GM12801 (cell line): ENCODE data around the gene MUL1.
A peak's percentile ranks its signal among the peaks of the same experiment; 100 is the strongest.

Experiments used
- TF ChIP-seq, protein P1 (sequence below): IDR thresholded peaks from one replicate; pipeline ENCODE4 v1.5.1; 2011; ENCODE audit warnings: control low read depth; ENCODE audit not compliant: insufficient read length; ENCODE audit errors: extremely low read depth

MUL1 gene

DNA sequence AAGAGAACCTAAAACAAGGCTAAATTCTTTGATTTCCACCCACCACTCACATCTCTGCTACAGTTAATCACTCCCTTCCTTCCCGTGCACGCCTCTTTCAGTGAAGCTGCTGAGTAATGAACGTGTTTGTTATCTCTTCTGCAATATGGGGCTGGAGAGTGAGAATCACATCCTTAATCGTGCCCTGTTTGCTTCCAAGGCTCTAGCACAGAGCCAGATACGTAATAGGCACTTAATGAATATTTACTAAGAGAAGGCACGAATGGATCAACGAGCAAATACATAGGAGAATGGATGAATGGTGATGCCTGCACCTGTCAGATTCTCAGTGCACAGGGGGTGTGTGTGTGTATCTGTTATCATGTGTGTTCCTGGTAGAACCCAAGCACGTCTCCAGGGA lies 22.4 kb upstream of the MUL1 start:
- TF ChIP-seq, protein P1, sequence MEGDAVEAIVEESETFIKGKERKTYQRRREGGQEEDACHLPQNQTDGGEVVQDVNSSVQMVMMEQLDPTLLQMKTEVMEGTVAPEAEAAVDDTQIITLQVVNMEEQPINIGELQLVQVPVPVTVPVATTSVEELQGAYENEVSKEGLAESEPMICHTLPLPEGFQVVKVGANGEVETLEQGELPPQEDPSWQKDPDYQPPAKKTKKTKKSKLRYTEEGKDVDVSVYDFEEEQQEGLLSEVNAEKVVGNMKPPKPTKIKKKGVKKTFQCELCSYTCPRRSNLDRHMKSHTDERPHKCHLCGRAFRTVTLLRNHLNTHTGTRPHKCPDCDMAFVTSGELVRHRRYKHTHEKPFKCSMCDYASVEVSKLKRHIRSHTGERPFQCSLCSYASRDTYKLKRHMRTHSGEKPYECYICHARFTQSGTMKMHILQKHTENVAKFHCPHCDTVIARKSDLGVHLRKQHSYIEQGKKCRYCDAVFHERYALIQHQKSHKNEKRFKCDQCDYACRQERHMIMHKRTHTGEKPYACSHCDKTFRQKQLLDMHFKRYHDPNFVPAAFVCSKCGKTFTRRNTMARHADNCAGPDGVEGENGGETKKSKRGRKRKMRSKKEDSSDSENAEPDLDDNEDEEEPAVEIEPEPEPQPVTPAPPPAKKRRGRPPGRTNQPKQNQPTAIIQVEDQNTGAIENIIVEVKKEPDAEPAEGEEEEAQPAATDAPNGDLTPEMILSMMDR = no peak

DNA sequence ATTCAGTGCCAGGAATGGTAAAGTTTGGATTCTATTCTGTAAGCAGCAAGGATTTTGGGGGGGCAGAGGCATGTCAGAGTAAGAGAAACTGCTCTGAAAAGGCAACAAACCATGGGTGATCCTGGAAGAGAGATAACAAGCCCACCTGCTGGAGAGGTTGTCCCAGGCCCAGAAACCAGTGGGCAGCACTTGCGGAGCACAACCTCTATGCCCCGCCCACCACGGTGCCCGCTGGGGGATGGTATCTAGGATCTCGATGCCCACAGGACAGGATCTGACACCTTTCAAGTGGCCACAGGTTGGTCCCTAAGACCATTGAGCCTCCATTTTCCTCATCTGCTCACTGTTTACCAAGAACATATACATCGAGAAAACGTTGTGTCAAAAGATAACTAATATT lies 20.3 kb upstream of the MUL1 start:
- TF ChIP-seq, protein P1 = no peak

DNA sequence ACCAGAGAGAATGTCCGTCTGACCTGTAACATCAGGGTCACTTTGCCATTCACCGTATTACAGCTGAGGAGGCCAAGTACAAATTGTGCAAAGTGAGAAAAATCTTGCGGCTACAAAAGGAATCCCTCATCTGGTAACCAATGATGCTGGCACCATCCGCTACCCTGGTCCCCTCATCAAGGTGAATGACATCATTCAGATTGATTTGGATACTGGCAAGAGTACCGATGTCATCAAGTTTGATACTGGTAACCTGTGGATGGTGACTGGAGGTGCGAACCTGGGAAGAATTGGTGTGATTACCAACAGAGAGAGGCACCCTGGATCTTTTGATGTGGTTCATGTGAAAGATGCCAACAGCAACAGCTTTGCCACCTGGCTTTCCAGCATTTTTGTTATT lies 18.3 kb upstream of the MUL1 start:
- TF ChIP-seq, protein P1 = no peak

DNA sequence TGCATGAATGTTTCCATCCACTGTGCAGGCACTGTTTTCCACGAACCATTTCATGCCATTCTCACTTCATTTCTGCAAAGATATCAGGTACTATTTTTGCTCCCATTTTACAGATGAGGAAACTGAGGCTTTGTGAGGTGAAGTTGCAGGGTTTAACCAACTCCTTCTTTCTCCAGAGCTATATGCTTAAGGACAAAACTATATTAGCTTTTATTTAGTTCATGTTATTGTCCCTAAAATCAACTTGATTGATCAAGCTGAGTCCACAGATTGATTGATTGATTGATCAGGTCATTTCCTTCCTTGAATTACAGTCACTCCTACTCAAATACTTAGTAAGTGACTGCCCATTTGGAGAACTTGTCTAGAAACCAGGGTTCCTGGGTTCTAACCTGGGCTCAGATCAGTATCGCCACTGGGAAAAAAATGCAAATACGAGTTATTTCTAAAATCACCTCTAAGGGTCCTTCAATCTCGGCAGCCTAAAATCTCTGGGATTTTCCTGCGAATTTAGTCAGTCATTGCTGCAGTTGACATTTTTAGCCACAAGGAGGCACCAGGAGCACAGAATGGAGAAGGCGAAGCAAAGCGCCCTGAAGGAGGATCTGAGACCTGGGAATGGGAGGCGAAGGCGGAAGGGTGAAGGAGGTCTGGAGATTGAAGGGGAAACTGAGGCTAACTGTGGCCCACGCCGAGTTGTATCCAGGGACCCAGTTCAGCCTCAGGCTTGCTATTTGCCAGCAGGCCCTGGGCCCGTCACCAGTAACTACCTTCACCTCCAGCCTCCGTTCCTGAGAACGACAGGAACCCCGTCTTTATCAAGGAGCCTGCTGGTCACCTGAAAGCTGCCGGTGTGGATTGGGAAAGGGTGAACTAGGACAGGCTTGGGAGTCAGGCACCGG lies 14.3 kb upstream of the MUL1 start:
- TF ChIP-seq, protein P1 = peak; percentile 43

DNA sequence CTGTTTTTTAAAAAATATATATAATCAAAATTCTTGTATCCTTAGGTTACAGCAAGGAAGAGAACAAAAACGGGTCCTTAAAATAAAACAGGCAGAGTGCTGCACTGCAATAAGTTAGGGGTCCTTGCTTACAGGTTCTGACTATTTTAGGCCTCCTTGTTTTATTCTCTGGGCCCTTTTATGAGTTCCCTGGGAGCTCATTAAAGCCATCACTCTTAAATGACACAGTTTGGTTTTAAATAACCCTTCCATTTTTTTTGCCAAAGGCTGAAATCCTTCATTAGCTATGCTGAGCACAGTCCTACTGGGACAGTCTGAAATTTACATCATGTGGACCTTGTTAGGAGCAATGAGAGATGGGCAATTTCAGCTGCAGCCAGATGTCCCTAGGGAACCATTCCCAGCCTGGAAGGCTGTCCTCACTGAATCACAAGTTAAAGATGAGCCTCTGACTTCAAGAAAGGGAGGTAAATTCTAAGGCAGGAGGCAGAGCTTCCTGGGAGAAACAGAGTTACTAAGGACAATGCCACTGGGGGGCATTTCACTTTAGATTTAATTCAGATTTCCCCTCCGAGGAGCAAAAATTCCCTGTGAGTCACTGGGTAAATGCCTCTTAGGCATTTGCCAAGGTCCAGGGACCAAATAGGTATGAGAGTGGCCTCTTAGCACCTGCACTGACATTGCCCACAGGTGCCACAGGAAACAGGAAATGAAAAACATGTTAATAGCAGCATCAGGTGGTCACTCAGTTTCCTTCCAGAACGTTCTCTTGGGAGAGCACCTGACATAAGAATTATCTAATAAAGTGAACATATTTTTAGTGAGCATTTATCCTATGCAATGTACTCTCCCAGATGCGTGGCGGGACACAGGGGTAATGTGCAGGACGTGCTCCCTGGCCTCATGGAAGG lies 3.8 kb upstream of the MUL1 start:
- TF ChIP-seq, protein P1 = no peak

DNA sequence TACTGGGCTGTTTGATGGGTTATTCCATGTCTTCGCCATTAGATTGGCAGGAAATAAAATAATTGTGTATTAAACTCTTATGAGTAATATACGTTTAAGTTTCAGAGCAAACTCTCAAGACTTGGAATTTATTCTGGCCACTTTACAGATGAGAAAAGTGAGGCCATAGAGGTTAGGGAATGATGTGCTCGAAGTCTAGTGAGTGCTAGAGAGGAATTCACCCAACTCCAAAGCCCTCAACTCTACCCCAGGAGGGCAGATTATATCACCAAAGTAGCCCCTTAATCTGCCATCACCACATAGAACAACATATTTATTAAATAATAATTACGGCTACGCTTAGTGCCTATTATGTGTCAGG lies 440 bp upstream of the MUL1 start:
- TF ChIP-seq, protein P1 = no peak

DNA sequence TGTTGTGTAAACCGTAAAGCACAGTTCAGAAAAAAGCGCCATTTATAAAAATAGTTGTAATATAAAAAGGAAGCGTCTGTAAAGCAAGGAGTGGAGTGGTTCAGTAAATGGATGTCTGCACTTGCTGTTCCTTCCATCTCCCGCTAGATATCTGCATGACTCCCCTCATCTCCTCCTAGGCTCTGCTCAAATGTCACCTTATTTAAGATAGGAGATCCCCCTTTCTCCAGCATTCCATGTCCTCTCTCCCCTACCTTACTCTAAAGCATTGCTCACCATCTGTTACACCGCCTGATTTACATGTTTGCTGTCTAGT lies 745 bp downstream of the MUL1 start:
- TF ChIP-seq, protein P1 = no peak
